GM12864 (cell line): ENCODE measurements around the gene CCL15.

Source experiments
- DNase-seq: peaks from one replicate; pipeline ENCODE4 v3.0.0-alpha.2; 2011; ENCODE audit warnings: low read depth
- H3K4me3 ChIP-seq: 2 replicates; pipeline ENCODE4 v1.5.1; 2011; ENCODE audit warnings: mild to moderate bottlenecking, low read depth, low read length, control low read depth
- CTCF ChIP-seq: IDR thresholded peaks from 2 replicates; pipeline ENCODE4 v1.5.1; 2011; ENCODE audit warnings: low read depth, mild to moderate bottlenecking, moderate library complexity, low read length, control low read depth, inconsistent platforms; ENCODE audit errors: missing control alignments

Gene CCL15

DNA sequence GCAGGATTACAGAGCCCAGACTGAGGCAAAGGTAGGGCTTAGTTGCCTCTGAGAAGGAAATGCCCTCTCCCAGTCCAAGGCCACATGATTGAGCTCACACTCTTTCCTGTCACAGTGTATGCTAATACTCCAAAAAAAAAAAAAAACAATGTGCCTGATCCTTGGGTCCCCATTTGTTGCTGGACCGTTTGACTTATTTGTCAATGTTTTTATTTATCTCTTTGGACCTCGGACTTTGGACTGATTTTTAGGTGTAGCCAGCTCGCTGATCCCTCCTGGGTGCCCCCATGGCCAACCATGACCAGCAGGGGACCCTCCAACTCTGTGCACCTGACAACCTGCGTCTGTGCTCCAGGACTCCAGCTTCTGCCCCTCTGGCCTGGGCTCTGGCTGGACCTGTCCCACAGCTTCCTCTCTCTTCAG, 19.4 kb downstream of the CCL15 start:
- peak; percentile 39 for TF ChIP-seq CTCF
- no peak overlapping the region for H3K4me3 ChIP-seq
- no peak for DNase-seq

GRCh38 chr17:35981246-35981645, 20.1 kb downstream of the CCL15 start, which contains the start of gene CCL16:
Gene CCL16 (minus strand): TSS chr17:35981497. CDS start chr17:35981420, 77 bp downstream.
- DNase-seq, result no peak
- no peak for TF ChIP-seq CTCF
- H3K4me3 ChIP-seq, result no peak within 1 kb of the TSS

DNA sequence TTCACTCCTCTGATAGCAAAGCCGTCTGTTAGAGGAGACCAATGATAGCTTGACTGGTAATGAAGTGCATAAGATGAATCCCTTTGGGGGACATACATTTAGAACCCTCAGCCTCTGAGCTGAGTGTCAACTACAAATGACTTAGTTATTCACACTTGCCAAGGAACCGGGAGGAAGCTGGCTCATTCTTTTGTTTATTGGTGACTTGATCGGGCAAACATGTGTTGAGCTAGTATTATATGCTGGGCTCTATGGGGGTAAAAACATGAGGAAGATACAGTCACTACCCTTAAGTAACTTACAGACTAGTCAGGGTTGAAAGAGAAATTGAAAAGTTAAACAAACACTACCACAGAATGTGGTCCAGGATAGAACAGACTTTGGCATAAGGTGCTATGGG, 23.0 kb downstream of the CCL15 start:
- TF ChIP-seq CTCF, result no peak
- no peak overlapping the region for H3K4me3 ChIP-seq
- no peak for DNase-seq

- no peak overlapping the region for H3K4me3 ChIP-seq
- peak; percentile 33 for DNase-seq
- no peak for TF ChIP-seq CTCF
Observed at GRCh38 chr17:35977509-35977908, 23.8 kb downstream of the CCL15 start.

DNA sequence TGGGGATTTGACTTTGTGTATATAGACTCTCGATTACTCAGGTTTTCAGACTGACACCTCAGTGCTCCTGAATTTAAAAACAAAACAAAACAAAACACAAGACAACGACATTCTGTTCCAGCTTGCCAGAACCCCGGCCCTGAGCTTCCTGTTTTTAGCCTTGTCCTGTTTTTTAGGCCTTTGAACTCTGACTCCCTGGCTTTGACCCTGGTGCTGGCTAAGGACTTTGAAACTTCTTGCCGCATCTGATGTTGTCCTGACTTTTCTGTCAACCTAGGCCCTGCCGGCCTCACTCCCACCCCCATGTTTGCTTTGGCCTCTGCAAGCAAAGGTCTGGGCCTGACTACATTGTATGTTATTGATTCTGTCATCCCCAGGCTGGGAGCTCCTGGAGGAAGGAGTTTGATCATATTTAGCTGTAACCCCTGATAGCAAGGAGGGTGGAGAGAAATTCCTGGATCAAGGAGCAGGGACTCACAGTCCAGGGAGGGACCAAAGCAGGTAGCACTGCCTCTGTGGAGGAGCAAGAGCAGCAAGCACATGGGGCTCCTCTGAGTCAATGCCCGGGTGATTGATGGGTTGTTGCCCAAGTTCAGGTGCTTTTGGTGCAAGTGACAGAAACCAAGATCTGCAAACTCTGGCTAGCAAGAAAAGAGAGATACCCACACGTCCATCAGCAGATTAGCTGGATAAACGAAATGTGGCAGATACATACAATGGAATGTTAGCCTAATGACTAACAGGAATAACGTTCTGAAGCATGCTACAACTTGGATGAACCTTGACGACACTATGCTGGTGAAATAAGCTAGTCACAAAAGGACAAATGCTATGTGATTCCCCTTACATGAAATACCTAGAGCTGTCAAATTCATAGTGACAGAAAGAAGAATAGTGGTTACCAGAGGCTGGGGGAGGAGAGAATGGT, 27.8 kb downstream of the CCL15 start:
- H3K4me3 ChIP-seq, result no peak overlapping the region
- TF ChIP-seq CTCF, result no peak
- DNase-seq, result no peak

- no peak for DNase-seq
- H3K4me3 ChIP-seq, result no peak overlapping the region
- TF ChIP-seq CTCF, result no peak
Observed at GRCh38 chr17:35972945-35973332, 28.4 kb downstream of the CCL15 start.

DNA sequence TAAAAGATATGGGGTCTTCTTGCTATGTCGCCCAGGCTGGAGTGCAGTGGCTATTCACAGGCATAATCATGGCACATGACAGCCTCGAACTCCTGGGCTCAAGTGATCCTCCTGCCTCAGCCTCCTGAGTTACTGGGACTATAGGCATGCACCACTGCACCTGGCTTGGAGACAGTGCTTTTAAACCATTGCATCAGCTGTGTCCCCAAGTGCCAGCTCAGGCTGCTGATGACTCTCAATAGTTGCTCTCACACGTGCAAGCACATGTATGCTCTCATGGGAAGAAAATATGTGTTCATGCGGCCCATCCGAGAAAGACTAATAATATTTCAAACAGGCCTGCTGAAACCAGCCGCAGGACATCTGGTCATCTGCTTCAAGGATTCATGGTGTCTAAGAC, 28.8 kb downstream of the CCL15 start:
- TF ChIP-seq CTCF, result no peak
- DNase-seq, result no peak
- H3K4me3 ChIP-seq, result no peak overlapping the region
